Thymus (tissue), 11 donors: ENCODE results near the gene BSN. TPM values are rescaled to one million over a fixed set of nuclear protein-coding genes. Genes with fewer than 3 reads are reported as not detected.

ENCODE experiments used
- DNase-seq, 9 donors: peaks; one replicate each; pipeline ENCODE4 v3.0.0-alpha.2; 2013; ENCODE audit warnings: low spot score in 9 of 9, low read depth in 6 of 9, missing footprints in 1 of 9
- H3K27ac ChIP-seq, 2 donors: one replicate each; pipeline ENCODE4 v1.5.1; 2013; ENCODE audit warnings: control low read depth in 1 of 2, low read depth in 1 of 2, low read length in 1 of 2, mild to moderate bottlenecking in 1 of 2, moderate library complexity in 1 of 2
- H3K27me3 ChIP-seq, 2 donors: one replicate each; pipeline ENCODE4 v1.5.1; 2013; ENCODE audit warnings: low read length in 1 of 2; ENCODE audit not compliant: control insufficient read depth in 2 of 2, insufficient read depth in 1 of 2
- H3K36me3 ChIP-seq, 2 donors: one replicate each; pipeline ENCODE4 v1.5.1; 2013; ENCODE audit warnings: low read length in 1 of 2, mild to moderate bottlenecking in 1 of 2, moderate library complexity in 1 of 2; ENCODE audit not compliant: control insufficient read depth in 2 of 2, insufficient read depth in 2 of 2
- H3K4me1 ChIP-seq, 2 donors: one replicate each; pipeline ENCODE4 v1.5.1; 2013; ENCODE audit warnings: low read length in 2 of 2; ENCODE audit not compliant: control insufficient read depth in 2 of 2, insufficient read depth in 2 of 2
- H3K4me3 ChIP-seq, 2 donors: one replicate each; pipeline ENCODE4 v1.5.1; 2013; ENCODE audit warnings: low read length in 2 of 2, control low read depth in 1 of 2, mild to moderate bottlenecking in 1 of 2
- H3K9me3 ChIP-seq, 2 donors: one replicate each; pipeline ENCODE4 v1.5.1; 2013; ENCODE audit warnings: low read length in 1 of 2, mild to moderate bottlenecking in 1 of 2; ENCODE audit not compliant: control insufficient read depth in 2 of 2, insufficient read depth in 1 of 2
- WGBS: extraction: QIAGEN DNeasy Blood & Tissue Kit; methylation state at CpG from one replicate; pipeline ENCODE4 v1.1.7; 2013; 5-methylcytosine and 5-hydroxymethylcytosine counted together
- polyA plus RNA-seq: library from polyadenylated mRNA; stranded (reverse); fragments of 200-250 nt; gene quantifications from one replicate; pipeline ENCODE4 v1.2.3, GENCODE V29; 2013
- total RNA-seq: library from RNA; stranded (reverse); fragments of 120-200 nt; gene quantifications from one replicate; pipeline ENCODE4 v1.2.4, GENCODE V29; 2013
- donor health status: healthy.

BSN gene
- total and polyA plus RNA-seq, 2 donors = 0.09 TPM

GRCh38 chr3:49518441-49518840 lies 35.8 kb upstream of the BSN start:
- no peak for DNase-seq
- H3K9me3 ChIP-seq = no peaks in the 10 kb centered on the region
- H3K27ac ChIP-seq = no peak overlapping the region
- peaks cover 0 to 4% of the 10 kb centered on the region in 2 donors for H3K4me1 ChIP-seq
- 97% methylated on average over 5 of the region's 5 CpGs for WGBS
- no peaks in the 10 kb centered on the region for H3K27me3 ChIP-seq
- H3K4me3 ChIP-seq = no peak overlapping the region
- H3K36me3 ChIP-seq = peaks cover 13 to 38% of the 10 kb centered on the region in 2 donors

DNA sequence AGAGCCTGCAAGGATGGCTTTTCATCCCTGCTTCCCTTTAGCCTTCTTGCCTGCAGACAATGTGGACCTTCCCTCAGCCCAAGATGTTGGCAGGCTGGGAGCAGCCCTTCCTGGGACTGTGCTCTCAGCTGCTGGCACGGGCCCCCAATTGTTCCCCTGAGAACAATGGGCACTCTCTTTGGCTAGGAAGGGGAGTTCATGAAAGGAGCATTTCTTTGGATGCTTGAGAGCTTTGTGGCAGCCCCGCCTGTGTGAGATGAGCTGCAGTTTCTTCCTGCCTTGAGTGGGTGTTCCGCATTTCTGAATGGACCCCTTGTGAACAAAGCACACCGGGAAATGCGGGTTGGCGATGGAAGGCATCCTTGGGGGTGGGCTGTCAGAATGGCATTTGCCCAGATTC lies 35.0 kb upstream of the BSN start:
- 97% methylated on average over 6 of the region's 6 CpGs for WGBS
- Histone ChIP-seq H3K9me3 (no peaks in the 10 kb centered on the region), H3K4me3 (no peak overlapping the region), H3K27me3 (no peaks in the 10 kb centered on the region), H3K4me1 (peaks cover 0 to 8% of the 10 kb centered on the region in 2 donors), H3K36me3 (peaks cover 13 to 33% of the 10 kb centered on the region in 2 donors), H3K27ac (no peak overlapping the region)
- DNase-seq = no peak

DNA sequence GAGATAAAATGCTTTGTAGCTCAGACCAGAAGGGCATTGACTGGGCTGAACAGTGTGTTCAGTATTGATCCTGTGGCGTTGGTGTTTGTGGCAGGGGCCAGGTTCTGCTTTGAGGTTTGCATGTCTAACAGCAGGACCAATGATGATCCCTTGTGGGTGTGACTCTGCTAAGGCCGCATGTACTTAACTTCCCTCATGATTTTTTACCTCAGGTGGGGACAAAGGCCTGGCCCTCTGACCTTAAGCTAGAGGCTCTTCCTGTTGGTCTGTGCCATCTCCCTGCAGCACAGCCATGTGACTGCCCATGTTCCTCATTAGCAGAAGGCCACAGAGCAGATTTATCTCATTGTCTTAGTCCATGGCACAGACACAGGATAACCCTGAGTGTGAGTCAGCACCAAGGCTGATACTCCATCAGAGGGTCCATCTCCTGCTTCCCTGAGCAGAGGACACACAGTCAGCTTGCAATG lies 34.3 kb upstream of the BSN start:
- DNase-seq = no peak
- WGBS = 94% methylated on average over 2 of the region's 2 CpGs
- no peak overlapping the region for H3K27ac ChIP-seq
- no peaks in the 10 kb centered on the region for H3K27me3 ChIP-seq
- H3K9me3 ChIP-seq = no peaks in the 10 kb centered on the region
- H3K4me3 ChIP-seq = no peak overlapping the region
- peaks cover 0 to 14% of the 10 kb centered on the region in 2 donors for H3K4me1 ChIP-seq
- H3K36me3 ChIP-seq = peaks cover 13 to 38% of the 10 kb centered on the region in 2 donors

- 83% methylated on average over 5 of the region's 5 CpGs for WGBS
- H3K27ac ChIP-seq = peak overlapping the region in 1 of 2 donors; percentile 61
- peak in 1 of 9 donors; percentile 28 for DNase-seq
Observed at GRCh38 chr3:49523756-49524747, 30.2 kb upstream of the BSN start.

GRCh38 chr3:49529567-49529966 lies 24.7 kb upstream of the BSN start:
- no peak overlapping the region for H3K4me3 ChIP-seq
- peaks cover 0 to 3% of the 10 kb centered on the region in 2 donors for H3K4me1 ChIP-seq
- peaks cover 31 to 38% of the 10 kb centered on the region in 2 donors for H3K36me3 ChIP-seq
- peaks cover 0 to 1% of the 10 kb centered on the region in 2 donors for H3K9me3 ChIP-seq
- no peak for DNase-seq
- H3K27ac ChIP-seq = no peak overlapping the region
- H3K27me3 ChIP-seq = no peaks in the 10 kb centered on the region

More at GRCh38 chr3:49523756-49524747, 30.2 kb upstream of the BSN start:
- peaks cover 0 to 14% of the 10 kb centered on the region in 2 donors for H3K4me1 ChIP-seq
- H3K27me3 ChIP-seq = no peaks in the 10 kb centered on the region
- no peak overlapping the region for H3K4me3 ChIP-seq
- H3K9me3 ChIP-seq = no peaks in the 10 kb centered on the region
- H3K36me3 ChIP-seq = peaks cover 12 to 17% of the 10 kb centered on the region in 2 donors

DNA sequence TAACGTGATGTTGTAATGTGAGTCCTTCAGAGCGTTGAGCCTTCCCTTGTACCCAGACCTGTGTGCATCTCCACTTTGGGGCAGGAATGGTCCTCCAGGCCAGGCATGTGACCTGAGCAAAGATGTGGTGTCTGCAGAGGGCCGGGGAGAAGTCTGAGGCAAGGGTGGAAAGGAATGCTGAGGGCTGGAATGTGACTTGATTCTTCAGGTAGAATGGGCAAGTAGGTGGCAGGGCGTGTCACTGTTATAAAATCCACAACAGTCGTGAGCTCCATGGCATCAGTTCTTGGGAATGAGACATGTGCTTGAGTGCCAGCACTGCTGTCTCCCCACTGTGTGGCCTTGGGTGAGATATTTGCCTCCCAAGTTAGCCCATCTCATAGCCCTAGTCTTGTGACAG lies 24.0 kb upstream of the BSN start:
- Histone ChIP-seq H3K27me3 (no peaks in the 10 kb centered on the region), H3K27ac (no peak overlapping the region), H3K9me3 (peaks cover 0 to 1% of the 10 kb centered on the region in 2 donors), H3K36me3 (peaks cover 32 to 36% of the 10 kb centered on the region in 2 donors), H3K4me1 (no peaks in the 10 kb centered on the region), H3K4me3 (no peak overlapping the region)
- no peak for DNase-seq
- WGBS = 96% methylated on average over 5 of the region's 5 CpGs

DNA sequence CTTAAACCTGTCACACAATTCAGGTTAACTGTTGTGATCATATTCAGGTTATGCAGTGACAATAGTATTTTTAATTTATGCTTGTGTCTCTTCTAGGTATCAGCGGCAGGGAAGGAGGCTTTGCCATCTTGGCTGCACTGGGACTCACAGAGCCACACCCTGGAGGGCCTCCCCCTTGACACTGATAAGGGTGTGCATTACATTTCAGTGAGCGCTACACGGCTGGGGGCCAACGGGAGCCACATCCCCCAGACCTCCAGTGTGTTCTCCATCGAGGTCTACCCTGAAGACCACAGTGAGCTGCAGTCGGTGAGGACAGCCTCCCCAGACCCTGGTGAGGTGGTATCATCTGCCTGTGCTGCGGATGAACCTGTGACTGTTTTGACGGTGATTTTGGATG lies 23.6 kb upstream of the BSN start:
- H3K27ac ChIP-seq = no peak overlapping the region
- H3K36me3 ChIP-seq = peaks cover 30 to 36% of the 10 kb centered on the region in 2 donors
- no peak for DNase-seq
- 97% methylated on average over 8 of the region's 8 CpGs for WGBS
- H3K4me3 ChIP-seq = no peak overlapping the region
- H3K27me3 ChIP-seq = no peaks in the 10 kb centered on the region
- H3K9me3 ChIP-seq = peaks cover 0 to 1% of the 10 kb centered on the region in 2 donors
- H3K4me1 ChIP-seq = no peaks in the 10 kb centered on the region

DNA sequence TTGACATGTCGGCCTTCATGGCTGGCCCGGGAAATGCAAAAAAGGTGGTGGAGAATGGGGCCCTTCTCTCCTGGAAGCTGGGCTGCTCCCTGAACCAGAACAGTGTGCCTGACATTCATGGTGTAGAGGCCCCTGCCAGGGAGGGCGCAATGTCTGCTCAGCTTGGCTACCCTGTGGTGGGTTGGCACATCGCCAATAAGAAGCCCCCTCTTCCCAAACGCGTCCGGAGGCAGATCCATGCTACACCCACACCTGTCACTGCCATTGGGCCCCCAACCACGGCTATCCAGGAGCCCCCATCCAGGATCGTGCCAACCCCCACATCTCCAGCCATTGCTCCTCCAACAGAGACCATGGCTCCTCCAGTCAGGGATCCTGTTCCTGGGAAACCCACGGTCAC lies 23.1 kb upstream of the BSN start:
- Histone ChIP-seq H3K4me3 (no peak overlapping the region), H3K27me3 (no peaks in the 10 kb centered on the region), H3K4me1 (no peaks in the 10 kb centered on the region), H3K36me3 (peaks cover 30 to 36% of the 10 kb centered on the region in 2 donors), H3K27ac (no peak overlapping the region), H3K9me3 (peaks cover 0 to 1% of the 10 kb centered on the region in 2 donors)
- DNase-seq = no peak
- 96% methylated on average over 10 of the region's 10 CpGs for WGBS

DNA sequence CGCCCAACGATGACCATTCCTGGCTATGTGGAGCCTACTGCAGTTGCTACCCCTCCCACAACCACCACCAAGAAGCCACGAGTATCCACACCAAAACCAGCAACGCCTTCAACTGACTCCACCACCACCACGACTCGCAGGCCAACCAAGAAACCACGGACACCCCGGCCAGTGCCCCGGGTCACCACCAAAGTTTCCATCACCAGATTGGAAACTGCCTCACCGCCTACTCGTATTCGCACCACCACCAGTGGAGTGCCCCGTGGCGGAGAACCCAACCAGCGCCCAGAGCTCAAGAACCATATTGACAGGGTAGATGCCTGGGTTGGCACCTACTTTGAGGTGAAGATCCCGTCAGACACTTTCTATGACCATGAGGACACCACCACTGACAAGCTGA lies 22.6 kb upstream of the BSN start:
- H3K4me1 ChIP-seq = no peaks in the 10 kb centered on the region
- H3K4me3 ChIP-seq = no peak overlapping the region
- no peak overlapping the region for H3K27ac ChIP-seq
- DNase-seq = no peak
- WGBS = 98% methylated on average over 16 of the region's 16 CpGs
- peaks cover 30 to 36% of the 10 kb centered on the region in 2 donors for H3K36me3 ChIP-seq
- H3K27me3 ChIP-seq = no peaks in the 10 kb centered on the region
- H3K9me3 ChIP-seq = peaks cover 0 to 1% of the 10 kb centered on the region in 2 donors
